GM19238 (cell line): ENCODE data around the gene NCAN.
"Not testable (repeated sequence)": the region's sequence is repeated elsewhere in the genome, so short reads cannot be mapped to it uniquely, and the experiment has no call there.

Experiments used
- DNase-seq: peaks from one replicate; pipeline ENCODE4 v3.0.0; 2011; ENCODE audit warnings: low spot score; ENCODE audit not compliant: insufficient read length

The NCAN gene

GRCh38 chr19:19224150-19224851, 12.5 kb downstream of the NCAN start:
- DNase-seq: no peak

DNA sequence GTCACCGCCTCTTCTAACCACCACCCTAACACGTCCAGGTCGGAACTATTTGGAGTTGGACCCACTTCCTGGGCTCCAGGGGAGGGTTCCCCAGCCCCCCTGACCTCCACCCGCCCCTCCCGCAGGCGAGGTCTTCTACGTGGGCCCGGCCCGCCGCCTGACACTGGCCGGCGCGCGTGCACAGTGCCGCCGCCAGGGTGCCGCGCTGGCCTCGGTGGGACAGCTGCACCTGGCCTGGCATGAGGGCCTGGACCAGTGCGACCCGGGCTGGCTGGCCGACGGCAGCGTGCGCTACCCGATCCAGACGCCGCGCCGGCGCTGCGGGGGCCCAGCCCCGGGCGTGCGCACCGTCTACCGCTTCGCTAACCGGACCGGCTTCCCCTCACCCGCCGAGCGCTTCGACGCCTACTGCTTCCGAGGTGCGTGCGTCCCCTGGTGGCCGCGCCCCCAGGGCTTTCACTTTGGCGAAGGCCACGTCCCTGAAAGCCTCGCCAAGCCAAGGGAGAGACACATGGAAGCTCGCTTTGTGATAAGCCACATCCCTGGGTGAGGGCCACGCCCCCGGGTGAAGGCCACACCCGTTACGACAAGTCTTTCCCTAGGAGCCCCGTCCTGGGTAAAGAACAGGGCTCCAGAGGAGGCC, 13.2 kb downstream of the NCAN start:
- peak; percentile 87 for DNase-seq

GRCh38 chr19:19226204-19226603, 14.4 kb downstream of the NCAN start:
- DNase-seq: no peak

- no peak for DNase-seq
These were observed 14.9 kb downstream of the NCAN start for GRCh38 chr19:19226663-19227062.

DNA sequence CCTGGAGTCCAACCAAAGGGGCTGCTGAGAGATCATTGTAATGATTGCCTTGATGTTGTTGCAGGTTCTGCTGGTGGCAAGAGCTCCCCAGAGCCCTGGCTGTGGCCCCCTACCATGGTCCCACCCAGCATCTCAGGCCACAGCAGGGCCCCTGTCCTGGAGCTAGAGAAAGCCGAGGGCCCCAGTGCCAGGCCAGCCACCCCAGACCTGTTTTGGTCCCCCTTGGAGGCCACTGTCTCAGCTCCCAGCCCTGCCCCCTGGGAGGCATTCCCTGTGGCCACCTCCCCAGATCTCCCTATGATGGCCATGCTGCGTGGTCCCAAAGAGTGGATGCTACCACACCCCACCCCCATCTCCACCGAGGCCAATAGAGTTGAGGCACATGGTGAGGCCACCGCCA, 15.5 kb downstream of the NCAN start:
- no peak for DNase-seq

DNA sequence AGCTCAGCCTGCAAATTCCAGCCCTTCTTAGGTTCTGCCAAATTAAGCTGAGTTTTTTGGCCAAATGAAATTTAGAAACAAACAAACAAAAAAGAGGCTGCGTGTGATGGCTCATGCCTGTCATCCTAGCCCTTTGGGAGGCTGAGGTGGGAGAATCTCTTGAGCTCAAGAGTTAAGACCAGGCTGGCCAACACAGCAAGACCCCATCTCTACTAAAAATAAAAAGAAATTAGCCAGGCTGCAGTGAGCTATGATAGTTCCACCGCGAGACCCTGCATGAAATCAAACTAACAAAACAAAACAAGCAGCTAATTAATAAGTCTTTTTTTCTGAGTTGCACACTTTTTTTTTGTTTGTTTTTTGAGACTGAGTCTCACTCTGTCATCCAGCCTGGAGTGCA, 17.9 kb downstream of the NCAN start:
- no peak for DNase-seq

GRCh38 chr19:19230999-19231398, 19.2 kb downstream of the NCAN start:
- DNase-seq: no peak

- no peak for DNase-seq
These were observed 20.5 kb downstream of the NCAN start for GRCh38 chr19:19232261-19232721.

DNA sequence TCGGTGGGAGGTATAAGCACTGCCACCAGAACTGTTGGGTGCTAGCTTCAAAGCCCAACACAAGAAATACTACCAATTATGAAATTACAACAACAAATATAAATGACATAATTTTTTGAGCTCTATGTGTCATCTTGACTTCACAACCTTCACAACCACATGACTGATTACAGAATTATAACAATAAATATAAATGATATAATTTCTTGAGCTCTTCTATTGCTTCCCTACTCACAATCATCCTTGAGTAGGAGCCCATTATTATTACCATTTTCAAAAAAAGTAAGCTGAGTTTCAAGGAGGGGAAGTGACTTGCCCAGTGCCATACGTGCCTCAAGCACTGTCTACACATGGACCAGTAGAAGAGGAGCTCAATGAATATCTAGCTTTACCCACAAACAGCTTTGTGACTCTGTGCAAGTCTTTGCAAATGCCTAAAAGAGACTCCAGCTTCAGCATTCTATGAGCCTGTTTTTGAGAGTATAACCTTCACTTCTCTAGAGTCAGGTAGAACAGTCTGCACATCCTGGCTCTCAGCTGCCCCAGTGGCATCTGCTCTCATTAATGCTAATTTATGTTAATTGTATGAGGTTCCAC, 22.6 kb downstream of the NCAN start:
- DNase-seq: no peak

DNA sequence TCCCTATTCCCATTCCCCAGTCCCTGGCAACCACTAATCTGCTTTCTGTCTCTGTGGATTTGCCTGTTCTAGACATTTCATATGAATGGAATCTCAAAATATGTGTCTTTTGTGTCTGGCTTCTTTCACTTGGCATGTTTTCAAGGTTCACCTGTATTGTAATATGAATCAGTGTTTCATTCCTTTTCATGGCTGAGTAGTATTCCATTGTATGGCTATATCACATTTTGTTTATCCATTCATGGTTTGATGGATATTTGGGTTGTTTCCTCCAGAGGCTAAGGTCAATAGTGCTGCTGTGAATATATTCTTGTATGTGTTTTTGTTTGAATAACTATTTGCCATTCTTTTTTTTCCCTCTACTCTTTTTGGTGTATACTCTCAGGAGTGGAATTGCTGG, 24.4 kb downstream of the NCAN start:
- no peak for DNase-seq

- DNase-seq: no peak
These were observed 26.6 kb downstream of the NCAN start for GRCh38 chr19:19238126-19238894.

GRCh38 chr19:19239675-19240074, 27.9 kb downstream of the NCAN start:
- no peak for DNase-seq

DNA sequence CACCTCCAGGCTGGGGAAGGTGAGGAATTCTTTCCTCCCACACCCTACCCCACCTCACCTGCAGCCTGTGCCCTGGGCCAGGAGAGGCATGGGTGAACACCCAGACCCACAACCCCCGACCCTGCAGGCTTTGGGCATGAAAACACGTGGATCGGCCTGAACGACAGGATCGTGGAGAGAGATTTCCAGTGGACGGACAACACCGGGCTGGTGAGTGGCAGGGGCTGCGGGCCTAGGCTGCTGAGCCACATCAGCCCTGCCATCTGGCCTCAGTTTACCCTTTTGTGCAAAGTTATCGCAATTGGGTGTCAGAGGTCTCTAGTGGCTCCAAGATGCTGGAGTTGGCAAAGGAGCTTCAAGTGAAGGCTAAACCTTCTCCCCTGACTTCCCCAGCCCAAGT, 28.7 kb downstream of the NCAN start:
- DNase-seq: no peak

DNA sequence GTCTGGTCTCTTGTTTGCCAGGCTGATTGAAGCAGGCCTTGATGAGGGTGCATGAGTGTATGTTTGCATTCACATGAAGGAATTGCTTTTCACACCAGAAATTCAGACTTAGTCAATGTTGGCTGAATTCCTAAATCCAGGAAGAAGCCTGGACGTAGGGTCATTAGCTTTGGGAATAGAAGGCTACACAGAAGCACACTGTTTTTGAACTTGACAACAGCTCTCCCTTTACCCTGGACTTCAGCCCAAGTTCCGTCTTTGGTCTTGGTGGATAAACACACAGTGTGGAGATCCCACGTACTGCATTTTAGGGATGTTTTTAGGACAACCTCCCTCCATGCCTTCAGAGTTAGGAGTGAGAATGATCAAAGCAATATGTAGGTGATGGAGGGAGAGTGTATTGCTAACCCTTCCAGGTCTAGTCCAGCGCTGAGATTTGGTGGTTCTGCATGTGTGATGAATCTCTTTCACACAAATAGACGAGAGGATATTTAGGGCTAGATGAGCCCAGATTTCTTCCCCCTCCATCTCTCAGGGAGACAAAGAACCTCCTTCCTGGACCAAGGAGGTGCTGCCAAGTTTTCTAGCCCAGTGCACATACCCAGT, 38.5 kb downstream of the NCAN start:
- no peak for DNase-seq

DNA sequence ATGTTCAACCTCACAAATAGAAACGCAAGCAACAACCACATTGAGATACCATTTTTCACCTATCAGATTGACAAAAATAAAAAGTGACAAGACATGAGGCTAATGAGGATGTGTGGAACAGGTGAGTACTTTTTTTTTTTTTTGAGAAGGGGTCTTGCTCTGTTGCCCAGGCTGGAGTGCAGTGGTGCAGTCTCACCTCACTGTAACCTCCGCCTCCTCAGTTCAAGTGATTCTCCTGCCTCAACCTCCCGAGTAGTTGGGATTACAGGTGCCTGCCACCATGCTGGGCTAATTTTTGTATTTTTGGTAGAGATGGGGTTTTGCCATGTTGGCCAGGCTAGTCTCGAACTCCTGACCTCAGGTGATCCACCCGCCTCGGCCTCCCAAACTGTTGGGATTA, 41.7 kb downstream of the NCAN start:
- not testable (repeated sequence) for DNase-seq

DNA sequence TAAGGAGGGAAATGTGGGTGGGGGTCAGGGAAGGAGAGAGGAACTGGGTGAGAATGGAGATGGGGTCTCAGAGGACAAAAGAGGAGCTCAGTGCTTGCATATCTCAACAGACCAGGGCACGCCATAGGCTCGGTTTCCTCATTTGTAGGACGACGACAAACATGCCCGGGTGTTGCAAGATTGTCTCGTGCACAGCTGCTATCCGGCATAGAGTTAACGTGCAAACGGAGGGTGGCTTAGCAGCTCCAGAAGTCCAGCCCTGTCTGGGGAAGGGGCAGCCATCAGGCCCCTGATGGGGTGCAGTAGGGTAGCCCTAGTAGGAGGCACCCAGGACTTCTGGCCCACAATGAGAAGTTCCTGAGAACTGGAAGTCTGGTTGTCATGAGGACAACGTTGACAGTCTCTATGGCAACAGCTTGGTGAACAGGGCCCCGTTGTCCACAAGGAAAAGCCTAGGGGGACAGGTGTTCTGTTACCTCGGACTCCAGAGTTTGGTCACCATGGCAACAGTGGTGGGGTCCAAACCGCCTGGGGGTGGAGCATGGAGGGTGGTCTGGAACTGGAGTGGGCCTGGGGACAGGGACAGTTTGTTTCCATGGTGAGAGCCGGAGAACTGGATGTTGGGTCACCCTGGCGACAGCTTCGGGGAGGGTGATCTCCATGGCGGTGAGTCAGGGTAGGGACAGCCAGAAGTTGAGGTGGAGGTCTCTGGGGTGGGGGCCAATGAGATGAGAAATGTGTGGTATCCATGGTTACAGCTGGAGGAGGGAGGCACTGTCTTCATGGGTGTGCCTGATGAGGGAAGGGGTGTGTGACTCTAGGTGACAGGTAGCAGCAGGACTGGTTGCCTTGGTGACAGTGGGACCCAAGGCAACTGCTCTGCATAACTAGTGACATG, 44.6 kb downstream of the NCAN start:
- no peak for DNase-seq

DNA sequence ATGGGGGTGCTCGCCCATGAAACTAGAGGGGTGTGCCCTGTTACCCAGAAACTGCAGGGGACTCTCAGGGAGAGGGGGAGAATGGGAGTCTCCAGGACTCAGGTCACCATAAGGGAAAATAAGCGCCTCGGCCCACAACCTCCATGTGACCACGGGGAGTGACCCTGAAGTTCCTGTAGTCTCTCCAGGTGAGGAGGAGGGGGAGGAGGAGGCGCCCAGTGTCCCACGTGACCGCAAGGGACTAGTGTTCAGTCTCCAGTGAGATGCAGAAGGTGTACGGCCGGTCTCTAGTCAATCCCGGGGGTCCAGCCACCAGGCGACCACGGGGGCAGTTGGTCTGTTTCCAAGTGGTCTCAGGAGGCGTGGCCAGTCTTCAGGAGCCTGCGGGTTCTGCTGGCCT, 45.4 kb downstream of the NCAN start:
- no peak for DNase-seq

GRCh38 chr19:19257836-19258588, 46.3 kb downstream of the NCAN start:
- DNase-seq: no peak

DNA sequence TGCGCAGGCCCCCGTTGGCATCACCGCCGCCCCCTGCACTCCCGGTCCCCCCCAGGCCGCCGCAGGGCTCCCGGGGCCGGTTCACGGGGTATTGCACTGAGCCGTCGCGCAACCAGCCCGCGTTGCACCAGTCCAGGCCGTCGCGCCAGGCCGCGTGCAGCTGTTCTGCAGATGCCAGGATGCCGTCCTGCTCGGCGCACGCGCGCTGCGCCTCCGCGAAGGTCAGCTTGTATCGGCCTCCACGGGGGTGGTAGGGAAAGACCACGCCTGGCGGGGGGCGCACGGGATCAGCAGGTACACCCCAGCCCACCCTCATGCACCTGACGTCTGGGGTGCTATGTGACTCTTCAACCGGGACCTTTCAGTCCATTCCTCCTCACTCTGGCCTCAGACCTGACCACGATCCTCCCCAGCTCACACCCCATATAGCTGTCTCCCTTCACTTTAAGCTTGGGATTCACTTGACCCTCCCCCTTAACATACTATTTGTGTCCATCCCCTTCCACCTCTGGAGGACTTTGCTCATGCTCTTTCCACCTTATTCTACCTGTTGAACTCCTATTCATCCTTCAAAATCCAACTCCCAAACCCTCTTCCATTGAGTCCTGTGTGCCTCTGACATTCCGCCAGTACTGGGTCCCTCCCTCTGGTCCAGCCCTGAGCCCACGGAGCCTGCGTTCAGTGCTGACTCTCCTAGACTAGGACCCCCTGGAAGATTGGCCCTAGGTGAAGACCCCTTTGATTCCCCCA, 47.0 kb downstream of the NCAN start:
- DNase-seq: no peak
